ENCODE results near the gene USP48.
"Not testable (repeated sequence)": the region's sequence is repeated elsewhere in the genome, so short reads cannot be mapped to it uniquely, and the experiment has no call there.

USP48 gene

GRCh38 chr1:21794656-21795055 is 11.7 kb upstream of the USP48 start:
- no peaks in the 10 kb centered on the region for H3K36me3 ChIP-seq (ENCODE audit: control insufficient read depth, insufficient read depth, low read length)
- H3K27me3 ChIP-seq (replicated peaks; ENCODE audit: control insufficient read depth, insufficient read depth, low read length): no peaks in the 10 kb centered on the region
- no peak for DNase-seq (ENCODE audit: extremely low read depth, insufficient read length)
- H3K4me3 ChIP-seq (replicated peaks; ENCODE audit: low read depth, low read length): no peak overlapping the region
- no peak for TF ChIP-seq CTCF (IDR thresholded peaks at IDR 0.05; ENCODE audit: insufficient read depth, low read length, poor library complexity, severe bottlenecking)

DNA sequence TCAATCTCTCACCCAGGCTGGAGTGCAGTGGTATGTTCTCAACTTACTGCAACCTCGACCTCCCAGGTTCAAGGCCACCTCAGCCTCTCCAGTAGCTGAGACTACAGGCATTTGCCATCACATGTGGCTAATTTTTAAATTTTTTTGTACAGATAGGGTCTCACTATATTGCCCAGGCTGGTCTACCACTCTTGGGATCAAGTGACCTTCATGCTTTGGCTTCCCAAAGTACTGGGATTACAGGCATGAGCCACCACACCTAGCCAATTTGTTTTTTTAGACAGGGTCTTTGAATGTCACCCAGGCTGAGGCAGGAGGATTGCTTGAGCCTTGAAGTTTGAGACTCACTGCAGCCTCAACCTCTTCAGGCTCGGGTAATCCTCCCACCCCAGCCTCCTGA is 10.2 kb upstream of the USP48 start:
- Histone ChIP-seq H3K4me3 (replicated peaks; ENCODE audit: low read depth, low read length) (no peak overlapping the region), H3K27me3 (replicated peaks; ENCODE audit: control insufficient read depth, insufficient read depth, low read length) (no peaks in the 10 kb centered on the region), H3K36me3 (ENCODE audit: control insufficient read depth, insufficient read depth, low read length) (no peaks in the 10 kb centered on the region)
- DNase-seq (ENCODE audit: extremely low read depth, insufficient read length): no peak
- TF ChIP-seq CTCF (IDR thresholded peaks at IDR 0.05; ENCODE audit: insufficient read depth, low read length, poor library complexity, severe bottlenecking): no peak

DNA sequence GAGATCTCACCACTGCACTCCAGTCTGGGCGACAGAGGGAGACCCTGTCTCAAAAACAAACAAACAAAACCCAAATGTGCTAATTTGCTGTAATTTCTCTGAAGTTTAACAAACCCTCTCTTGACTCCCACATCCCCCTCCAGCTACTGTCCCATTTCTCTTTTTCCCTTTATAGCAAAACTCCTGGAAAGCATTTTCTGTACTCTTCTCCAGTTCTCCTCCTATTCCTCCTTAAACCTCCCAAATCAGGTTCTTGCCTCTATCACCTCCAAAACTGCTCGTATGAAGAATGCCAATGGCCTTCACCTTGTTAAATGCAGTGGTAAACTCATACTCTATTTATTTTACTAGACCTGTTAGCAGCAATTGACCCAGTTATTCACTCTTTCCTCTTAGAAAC is 3.7 kb upstream of the USP48 start:
- no peak for DNase-seq (ENCODE audit: extremely low read depth, insufficient read length)
- no peak for TF ChIP-seq CTCF (IDR thresholded peaks at IDR 0.05; ENCODE audit: insufficient read depth, low read length, poor library complexity, severe bottlenecking)
- Histone ChIP-seq H3K27me3 (replicated peaks; ENCODE audit: control insufficient read depth, insufficient read depth, low read length) (no peaks in the 10 kb centered on the region), H3K4me3 (replicated peaks; ENCODE audit: low read depth, low read length) (no peak overlapping the region), H3K36me3 (ENCODE audit: control insufficient read depth, insufficient read depth, low read length) (no peaks in the 10 kb centered on the region)

GRCh38 chr1:21785764-21786163 is 2.8 kb upstream of the USP48 start:
- not testable (repeated sequence) for DNase-seq (ENCODE audit: extremely low read depth, insufficient read length); H3K36me3 ChIP-seq (ENCODE audit: control insufficient read depth, insufficient read depth, low read length); H3K4me3 ChIP-seq (replicated peaks; ENCODE audit: low read depth, low read length); H3K27me3 ChIP-seq (replicated peaks; ENCODE audit: control insufficient read depth, insufficient read depth, low read length)

DNA sequence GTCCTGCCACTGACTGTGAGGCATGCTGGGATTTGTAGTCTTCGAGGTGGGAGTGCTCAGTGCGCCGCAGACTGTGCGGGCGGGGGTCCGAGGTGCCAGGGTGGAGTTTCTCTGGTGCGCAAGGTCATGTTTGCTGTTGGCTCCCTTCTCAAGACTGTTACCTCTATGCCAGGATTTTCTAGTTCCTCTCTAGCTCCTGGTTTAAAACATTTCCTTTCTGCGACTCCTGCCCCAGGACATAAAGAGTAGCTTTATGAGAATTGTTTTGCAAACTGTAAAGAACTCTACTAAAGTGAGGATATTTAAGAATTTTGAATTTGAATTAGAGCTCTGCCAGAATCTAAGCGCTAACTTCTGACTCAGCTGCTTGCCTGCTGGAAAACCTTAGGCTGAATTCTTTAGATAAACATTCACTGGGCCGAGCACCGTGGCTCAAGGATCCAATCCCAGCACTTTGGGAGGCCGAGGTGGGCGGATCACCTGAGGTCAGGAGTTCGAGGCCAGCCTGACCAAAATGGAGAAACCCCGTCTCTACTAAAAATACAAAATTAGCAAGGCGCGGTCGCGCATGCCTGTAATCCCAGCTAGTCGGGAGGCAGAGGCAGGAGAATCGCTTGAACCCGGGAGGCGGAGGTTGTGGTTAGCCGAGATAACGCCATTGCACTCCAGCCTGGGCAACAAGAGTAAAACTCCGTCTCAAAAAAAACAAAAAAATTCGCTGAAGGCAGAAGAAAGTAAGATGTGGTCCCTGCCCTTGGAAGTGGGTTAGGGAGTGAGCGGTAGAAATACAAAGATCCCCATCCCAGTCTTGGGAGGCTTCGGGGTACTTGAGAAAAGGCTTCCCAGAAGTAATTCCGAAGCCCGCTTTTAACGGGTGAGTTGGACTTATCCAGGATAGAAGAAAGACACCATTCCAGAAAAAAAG is 992 bp upstream of the USP48 start:
- Histone ChIP-seq H3K4me3 (replicated peaks; ENCODE audit: low read depth, low read length) (peak overlapping the region; percentile 94), H3K36me3 (ENCODE audit: control insufficient read depth, insufficient read depth, low read length) (no peaks in the 10 kb centered on the region), H3K27me3 (replicated peaks; ENCODE audit: control insufficient read depth, insufficient read depth, low read length) (no peaks in the 10 kb centered on the region)
- DNase-seq (ENCODE audit: extremely low read depth, insufficient read length): no peak
- TF ChIP-seq CTCF (IDR thresholded peaks at IDR 0.05; ENCODE audit: insufficient read depth, low read length, poor library complexity, severe bottlenecking): no peak

DNA sequence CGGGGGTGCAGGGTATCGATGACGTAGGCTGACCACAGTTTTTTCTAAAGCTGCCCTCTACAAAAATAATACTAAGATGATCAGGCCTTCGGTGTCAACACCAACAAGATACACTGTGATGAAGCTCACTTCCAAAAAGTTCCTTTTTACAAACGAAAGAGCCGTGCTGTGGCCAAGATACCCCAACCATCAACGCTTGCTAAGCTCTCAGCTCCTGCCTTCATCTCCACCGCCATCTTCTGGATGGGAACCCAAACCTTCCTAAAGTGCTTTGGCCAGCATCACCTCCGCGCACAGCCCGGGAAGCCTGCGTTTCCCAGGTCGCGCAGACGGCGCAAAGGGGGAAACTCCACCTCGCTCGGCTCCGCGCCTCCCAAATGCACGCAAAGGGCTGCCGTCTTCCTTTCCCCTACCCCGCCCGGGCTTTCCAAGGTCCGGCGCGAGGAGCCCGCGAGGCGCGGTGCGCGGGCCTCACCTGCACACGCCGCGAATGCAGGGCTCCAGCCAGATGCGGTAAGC is 541 bp downstream of the USP48 start:
- peak overlapping the region; percentile 94 for H3K4me3 ChIP-seq (replicated peaks; ENCODE audit: low read depth, low read length)
- no peaks in the 10 kb centered on the region for H3K27me3 ChIP-seq (replicated peaks; ENCODE audit: control insufficient read depth, insufficient read depth, low read length)
- DNase-seq (ENCODE audit: extremely low read depth, insufficient read length): no peak
- peak; percentile 39 for TF ChIP-seq CTCF (IDR thresholded peaks at IDR 0.05; ENCODE audit: insufficient read depth, low read length, poor library complexity, severe bottlenecking)
- H3K36me3 ChIP-seq (ENCODE audit: control insufficient read depth, insufficient read depth, low read length): no peaks in the 10 kb centered on the region
